ES-I3 (cell line): ENCODE measurements around the gene NDUFB10.
"Not testable (repeated sequence)": the region's sequence is repeated elsewhere in the genome, so short reads cannot be mapped to it uniquely, and the experiment has no call there.

ENCODE experiments used
- H3K36me3 ChIP-seq: 2 replicates; pipeline ENCODE4 v1.6.1; 2013; ENCODE audit warnings: mild to moderate bottlenecking, low read length, control low read depth, moderate library complexity; ENCODE audit not compliant: insufficient read depth
- H3K4me1 ChIP-seq: 2 replicates; pipeline ENCODE4 v1.6.1; 2013; ENCODE audit warnings: mild to moderate bottlenecking, control low read depth, low read length; ENCODE audit not compliant: insufficient read depth
- H3K9ac ChIP-seq: 2 replicates; pipeline ENCODE4 v1.6.1; 2013; ENCODE audit warnings: low read depth, mild to moderate bottlenecking, low read length, moderate library complexity
- H3K9me3 ChIP-seq: 2 replicates; pipeline ENCODE4 v1.6.1; 2013; ENCODE audit warnings: mild to moderate bottlenecking, low read length, moderate library complexity; ENCODE audit not compliant: control insufficient read depth, insufficient read depth

The NDUFB10 gene

GRCh38 chr16:1946495-1947368 is 12.6 kb upstream of the NDUFB10 start:
- no peak overlapping the region for H3K9ac ChIP-seq
- peaks cover 4% of the 10 kb centered on the region; the same call in 1 of the 2 replicates for H3K4me1 ChIP-seq
- H3K36me3 ChIP-seq: no peaks in the 10 kb centered on the region
- no peaks in the 10 kb centered on the region for H3K9me3 ChIP-seq

GRCh38 chr16:1947369-1947670 is 12.0 kb upstream of the NDUFB10 start:
- Histone ChIP-seq H3K9ac (no peak overlapping the region), H3K9me3 (no peaks in the 10 kb centered on the region), H3K36me3 (no peaks in the 10 kb centered on the region), H3K4me1 (no peaks in the 10 kb centered on the region; the same call in 1 of the 2 replicates)

GRCh38 chr16:1949507-1949906 is 9.8 kb upstream of the NDUFB10 start:
- Histone ChIP-seq H3K9ac (no peak overlapping the region), H3K9me3 (no peaks in the 10 kb centered on the region), H3K36me3 (no peaks in the 10 kb centered on the region), H3K4me1 (no peaks in the 10 kb centered on the region; the same call in 1 of the 2 replicates)

GRCh38 chr16:1950047-1950446 is 9.3 kb upstream of the NDUFB10 start:
- H3K4me1 ChIP-seq: no peaks in the 10 kb centered on the region
- no peaks in the 10 kb centered on the region for H3K9me3 ChIP-seq
- H3K9ac ChIP-seq: no peak overlapping the region
- H3K36me3 ChIP-seq: no peaks in the 10 kb centered on the region

- H3K9ac ChIP-seq: no peak overlapping the region
- no peaks in the 10 kb centered on the region for H3K9me3 ChIP-seq
- no peaks in the 10 kb centered on the region for H3K4me1 ChIP-seq
- H3K36me3 ChIP-seq: no peaks in the 10 kb centered on the region
These were observed 8.8 kb upstream of the NDUFB10 start for GRCh38 chr16:1950559-1950958.

- Histone ChIP-seq H3K9ac (no peak overlapping the region), H3K36me3 (no peaks in the 10 kb centered on the region), H3K4me1 (no peaks in the 10 kb centered on the region), H3K9me3 (no peaks in the 10 kb centered on the region)
These were observed 5.6 kb upstream of the NDUFB10 start for GRCh38 chr16:1953734-1954133.

- not testable (repeated sequence) for H3K4me1 ChIP-seq, H3K36me3 ChIP-seq, H3K9ac ChIP-seq, H3K9me3 ChIP-seq
These were observed 1.8 kb upstream of the NDUFB10 start for GRCh38 chr16:1957434-1958142.

- not testable (repeated sequence) for H3K9me3 ChIP-seq, H3K9ac ChIP-seq, H3K4me1 ChIP-seq
- H3K36me3 ChIP-seq: peaks cover 12% of the 10 kb centered on the region
These were observed 1.2 kb upstream of the NDUFB10 start for GRCh38 chr16:1958143-1958491.

- H3K4me1 ChIP-seq: peaks cover 5% of the 10 kb centered on the region; the same call in 1 of the 2 replicates
- H3K36me3 ChIP-seq: peaks cover 19% of the 10 kb centered on the region
- no peaks in the 10 kb centered on the region for H3K9me3 ChIP-seq
- peak overlapping the region; percentile 91; the same call in 1 of the 2 replicates for H3K9ac ChIP-seq
These were observed 546 bp upstream of the NDUFB10 start for GRCh38 chr16:1958715-1959268.

- H3K36me3 ChIP-seq: peaks cover 22% of the 10 kb centered on the region
- H3K4me1 ChIP-seq: peaks cover 5% of the 10 kb centered on the region; the same call in 1 of the 2 replicates
- no peaks in the 10 kb centered on the region for H3K9me3 ChIP-seq
- H3K9ac ChIP-seq: peak overlapping the region; percentile 91
These were observed 1.6 kb downstream of the NDUFB10 start for GRCh38 chr16:1960665-1961630.

- no peak overlapping the region for H3K9ac ChIP-seq
- no peaks in the 10 kb centered on the region for H3K9me3 ChIP-seq
- H3K36me3 ChIP-seq: peaks cover 22% of the 10 kb centered on the region
- peaks cover 5% of the 10 kb centered on the region; the same call in 1 of the 2 replicates for H3K4me1 ChIP-seq
These were observed 2.3 kb downstream of the NDUFB10 start for GRCh38 chr16:1961651-1962067.

- H3K9me3 ChIP-seq, H3K4me1 ChIP-seq, H3K9ac ChIP-seq: not testable (repeated sequence)
- H3K36me3 ChIP-seq: peaks cover 22% of the 10 kb centered on the region
These were observed 3.1 kb downstream of the NDUFB10 start for GRCh38 chr16:1962161-1963153.
